GM18519 (cell line): ENCODE results near the gene ZNF345.

Experiments
- ATAC-seq: cut with Tn5 transposase; IDR thresholded peaks from one replicate; pipeline ENCODE4 v1.9.1; 2021; ENCODE audit warnings: mild to moderate bottlenecking, moderate library complexity; ENCODE audit not compliant: unreplicated experiment, low FRiP score

Gene ZNF345

DNA sequence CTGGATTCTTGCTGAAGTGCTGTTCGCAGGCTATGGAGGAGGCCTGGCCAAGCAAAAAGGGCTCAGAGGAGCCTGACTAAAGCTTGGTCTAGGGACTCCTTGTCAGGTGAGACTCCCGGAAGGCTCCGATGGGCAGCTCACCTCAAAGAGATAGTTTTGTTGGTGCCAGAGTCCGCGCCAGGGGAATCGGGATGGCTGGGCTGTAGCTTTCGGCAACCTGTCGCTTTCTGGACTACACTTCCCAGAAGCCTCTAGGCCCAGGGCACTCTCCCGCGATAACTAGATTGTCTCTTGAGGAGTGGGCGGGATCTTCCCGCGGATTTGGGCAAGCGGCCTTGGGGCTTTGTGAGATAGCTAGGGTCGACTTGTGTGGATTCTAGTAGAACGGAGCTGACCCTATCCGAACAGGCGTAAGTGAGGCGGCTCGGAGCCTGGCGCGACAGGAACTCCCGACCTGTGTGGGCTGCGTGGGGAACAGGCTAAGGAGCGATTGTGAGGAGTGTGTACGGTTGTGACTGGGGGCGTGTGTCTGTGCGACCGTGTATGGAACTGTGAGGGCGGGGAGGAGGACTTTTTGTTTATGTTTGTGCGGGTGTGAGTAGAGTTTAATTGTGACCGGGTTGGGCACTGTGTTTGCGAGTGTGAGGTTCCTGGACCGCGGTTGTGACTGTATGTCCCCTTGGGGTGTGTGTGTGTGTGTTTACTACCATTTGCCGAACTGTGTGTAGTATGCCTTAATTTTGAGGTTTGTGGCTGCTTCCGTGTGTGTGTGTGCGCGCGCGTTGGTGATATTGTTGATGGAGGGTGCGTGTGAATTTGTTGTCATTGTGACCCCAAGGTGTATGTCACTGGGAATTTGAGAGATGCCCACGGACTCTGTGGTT, at the start of gene ZNF345:
Gene ZNF345, plus strand, starts transcription at position 318 of the 884 bp plus-strand sequence. CDS start 25,955 bp downstream, outside the sequence.
- peak; percentile 50 for ATAC-seq

DNA sequence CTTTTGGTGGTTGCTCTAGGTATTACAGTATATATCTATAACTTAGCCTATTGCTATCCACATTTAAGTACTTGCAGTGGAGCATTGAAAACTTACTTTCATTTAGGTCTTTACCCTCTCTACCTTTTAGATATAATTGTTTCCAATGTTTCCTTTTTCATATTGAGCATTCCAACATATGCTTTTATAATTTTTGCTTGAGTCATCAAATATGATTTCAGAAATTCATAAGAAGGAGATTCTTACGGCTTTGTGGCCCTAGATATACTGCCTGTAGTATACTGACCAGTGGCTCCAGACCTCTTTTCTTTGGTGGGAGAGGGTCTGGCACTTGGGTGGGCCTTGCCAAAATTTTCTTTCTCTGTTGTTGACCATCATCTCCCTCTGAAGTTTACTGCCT, 45.3 kb upstream of the ZNF345 start:
- ATAC-seq, result no peak

- ATAC-seq, result no peak
These were observed 43.6 kb upstream of the ZNF345 start for GRCh38 chr19:36807029-36807428.

- no peak for ATAC-seq
These were observed 31.5 kb upstream of the ZNF345 start for GRCh38 chr19:36819130-36819630.

DNA sequence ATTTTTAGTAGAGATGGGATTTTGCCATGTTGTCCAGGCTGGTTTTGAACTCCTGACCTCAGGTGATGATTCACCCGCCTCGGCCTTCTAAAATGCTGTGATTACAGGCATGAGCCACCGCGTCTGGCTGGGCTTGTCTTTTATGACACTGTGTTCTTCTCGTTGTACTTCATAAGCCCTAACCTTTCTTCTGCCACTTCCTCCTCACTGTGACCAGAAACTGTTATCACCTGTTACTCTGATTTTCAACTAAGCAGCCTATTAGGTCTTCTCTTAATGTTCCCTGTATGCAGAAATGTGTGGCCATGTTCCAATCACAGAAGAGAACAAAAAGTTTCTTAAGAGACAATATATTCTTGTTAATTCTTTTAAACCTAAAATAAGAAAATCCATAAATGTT, 28.9 kb upstream of the ZNF345 start:
- ATAC-seq, result no peak

DNA sequence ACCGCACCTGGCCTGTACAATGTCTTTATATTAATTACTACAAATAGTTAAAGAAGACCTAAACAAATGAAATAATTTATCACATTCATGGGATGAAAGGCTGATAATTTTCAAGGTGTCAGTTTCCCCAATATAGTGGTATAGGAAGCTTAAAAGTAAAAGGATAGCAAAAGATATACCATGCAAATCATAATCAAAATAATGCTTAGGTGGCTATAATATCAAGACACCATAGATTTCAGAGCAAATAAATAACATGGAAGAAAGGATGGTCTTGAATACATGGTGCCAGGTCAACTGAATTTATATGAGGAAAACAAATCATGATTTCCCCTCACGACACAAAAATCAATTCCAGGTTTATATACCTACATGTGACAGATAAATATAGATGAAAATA, 17.2 kb upstream of the ZNF345 start:
- ATAC-seq, result no peak

- no peak for ATAC-seq
These were observed 13.3 kb upstream of the ZNF345 start for GRCh38 chr19:36837176-36837905.

GRCh38 chr19:36837906-36838783, 12.5 kb upstream of the ZNF345 start, which contains the start of gene ZNF790:
TSS of gene ZNF790 (minus strand) at chr19:36838387. CDS start at chr19:36825619, 12,768 bp downstream.
- ATAC-seq, result peak; percentile 77

- no peak for ATAC-seq
These were observed 11.8 kb upstream of the ZNF345 start for GRCh38 chr19:36838784-36839324.

GRCh38 chr19:36847968-36848367, 2.7 kb upstream of the ZNF345 start:
- ATAC-seq, result no peak

GRCh38 chr19:36849701-36850558, 746 bp upstream of the ZNF345 start:
- peak; percentile 64 for ATAC-seq

DNA sequence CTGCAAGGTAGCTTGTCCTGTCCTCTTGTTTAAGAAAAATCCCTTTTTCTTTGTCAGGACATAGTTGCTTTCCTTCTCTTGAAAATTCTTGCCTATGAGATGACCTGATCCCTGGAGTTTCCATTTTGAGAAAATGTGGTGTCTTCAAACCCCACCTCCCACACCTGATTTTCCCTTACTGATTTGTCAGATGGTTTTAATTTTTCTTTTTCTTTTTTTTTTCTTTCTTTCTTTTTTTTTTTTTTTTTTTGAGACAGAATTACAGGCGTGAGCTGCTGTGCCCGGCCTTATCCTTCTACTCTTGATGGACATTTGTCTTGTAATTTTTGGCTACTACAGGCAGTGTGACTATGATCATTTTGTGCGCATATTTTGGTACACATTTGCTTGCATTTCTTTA, 1.2 kb downstream of the ZNF345 start:
- ATAC-seq, result no peak

- ATAC-seq, result no peak
These were observed 26.6 kb downstream of the ZNF345 start for GRCh38 chr19:36876993-36877938.

- no peak for ATAC-seq
These were observed 41.2 kb downstream of the ZNF345 start for GRCh38 chr19:36891768-36892357.

- ATAC-seq, result no peak
These were observed 44.2 kb downstream of the ZNF345 start for GRCh38 chr19:36894849-36895383.

GRCh38 chr19:36898422-36898821, 47.7 kb downstream of the ZNF345 start:
- ATAC-seq, result no peak
